GM18502 (cell line): Measurements from ENCODE around the gene DAB1.

Experiments
- ATAC-seq: cut with Tn5 transposase; IDR thresholded peaks from one replicate; pipeline ENCODE4 v1.9.1; 2021; ENCODE audit warnings: mild to moderate bottlenecking; ENCODE audit not compliant: unreplicated experiment, poor library complexity

DAB1 gene

GRCh38 chr1:57423656-57424211 is at the start of gene DAB1:
Gene DAB1, minus strand, starts transcription at chr1:57424060. Its CDS starts 133,030 bp downstream, at chr1:57291030.
- no peak for ATAC-seq

GRCh38 chr1:57473448-57473847 is 49.6 kb upstream of the DAB1 start:
- ATAC-seq: no peak

GRCh38 chr1:57471995-57472394 is 48.1 kb upstream of the DAB1 start:
- ATAC-seq: no peak

DNA sequence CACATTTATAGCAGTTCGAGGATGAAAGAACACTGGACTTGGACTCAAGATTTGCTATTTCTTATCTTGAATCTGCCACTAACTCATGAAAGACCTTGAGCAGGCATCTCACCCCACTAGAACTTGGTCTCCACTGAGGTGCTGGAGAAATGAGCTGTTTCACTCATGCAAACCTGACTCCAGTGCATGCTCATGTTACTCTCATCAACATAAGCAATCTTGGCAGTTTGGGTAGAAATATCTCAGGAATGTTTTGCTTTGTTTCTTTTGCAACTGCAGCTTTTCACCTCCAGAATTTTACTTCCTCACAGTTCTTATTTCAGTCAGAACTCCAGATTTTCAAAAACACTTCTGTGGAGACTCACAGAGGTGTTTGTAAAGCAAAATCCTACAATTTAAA is 46.2 kb upstream of the DAB1 start:
- ATAC-seq: no peak

- ATAC-seq: no peak
These were observed 45.0 kb upstream of the DAB1 start for GRCh38 chr1:57468641-57469523.

GRCh38 chr1:57467830-57468229 is 44.0 kb upstream of the DAB1 start:
- ATAC-seq: no peak

DNA sequence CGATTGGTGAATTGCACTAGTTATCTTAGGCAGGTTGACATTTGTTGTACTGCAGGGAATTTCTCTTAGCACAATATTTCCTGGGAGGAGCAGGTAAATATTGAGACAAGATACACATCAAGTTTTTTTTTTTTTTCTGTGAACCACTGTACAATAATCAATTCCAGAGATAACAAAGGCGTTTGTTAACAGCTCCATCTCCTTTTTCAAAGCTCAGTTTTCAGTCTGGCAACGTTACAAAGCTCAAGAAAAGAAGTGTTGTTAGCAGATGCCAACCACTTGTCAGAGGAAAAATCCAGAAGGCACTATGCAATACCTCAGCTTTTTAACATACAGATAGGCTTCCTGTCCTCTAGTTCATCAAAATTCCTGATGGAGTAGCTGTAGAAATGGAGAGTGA is 40.9 kb upstream of the DAB1 start:
- ATAC-seq: no peak

DNA sequence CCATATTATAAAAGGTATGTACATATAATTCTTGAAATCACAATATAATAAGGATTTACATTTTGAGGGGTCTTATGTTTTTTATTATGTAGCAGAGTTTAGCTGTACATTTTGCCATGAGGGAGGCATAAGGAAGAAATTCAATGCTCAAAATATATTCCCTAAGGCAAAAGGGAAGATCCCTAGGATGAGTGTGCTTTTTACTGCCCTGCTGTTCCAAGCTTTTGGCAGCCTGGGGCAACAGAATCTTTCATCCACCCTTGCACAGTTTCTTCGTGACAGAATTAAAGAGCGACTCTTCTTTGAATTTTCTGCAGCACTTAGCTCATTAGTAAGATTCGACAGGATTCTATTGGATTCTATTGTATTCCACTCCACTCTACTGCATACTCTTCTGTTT is 39.5 kb upstream of the DAB1 start:
- no peak for ATAC-seq

- ATAC-seq: no peak
These were observed 37.5 kb upstream of the DAB1 start for GRCh38 chr1:57461405-57461804.

GRCh38 chr1:57451516-57451915 is 27.7 kb upstream of the DAB1 start:
- ATAC-seq: no peak

GRCh38 chr1:57450981-57451380 is 27.1 kb upstream of the DAB1 start:
- ATAC-seq: no peak

GRCh38 chr1:57447551-57447950 is 23.7 kb upstream of the DAB1 start:
- ATAC-seq: no peak

DNA sequence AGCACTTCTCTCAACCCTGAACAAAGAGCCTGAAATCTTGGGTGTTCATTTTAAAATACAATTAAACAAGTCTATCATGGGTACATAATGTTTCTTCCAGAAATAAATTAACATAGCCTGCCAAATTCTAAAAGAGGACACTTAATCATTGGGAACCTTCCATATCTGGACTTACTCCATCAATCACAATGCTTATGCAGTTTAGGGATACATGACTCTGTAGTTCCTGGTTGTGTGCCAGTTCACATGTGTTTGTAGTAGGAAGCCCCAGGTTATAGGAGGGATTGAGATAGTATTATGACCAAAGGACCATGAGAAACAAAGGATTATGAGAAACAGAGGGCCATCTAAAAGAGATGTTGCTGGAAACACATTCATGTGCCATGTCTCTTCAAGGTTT is 19.1 kb upstream of the DAB1 start:
- ATAC-seq: no peak

DNA sequence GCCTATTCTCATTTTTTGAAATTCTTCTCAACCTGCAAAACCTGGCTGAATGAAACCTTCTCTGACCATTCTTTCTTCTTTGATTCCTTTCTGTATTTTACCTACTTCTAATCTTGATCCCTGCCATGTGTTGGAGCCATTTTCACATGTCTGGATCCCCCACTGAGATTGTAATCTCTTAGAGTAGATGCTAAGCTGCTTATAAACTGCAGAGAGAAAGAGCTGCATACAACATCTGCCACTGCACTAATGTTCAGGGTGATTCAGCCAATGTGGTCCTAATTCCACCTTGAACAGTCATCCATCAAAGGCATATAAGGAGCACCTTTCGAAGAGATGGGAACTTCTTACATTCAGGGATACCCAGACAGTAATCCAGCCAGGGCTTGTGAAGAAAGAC is 16.2 kb upstream of the DAB1 start:
- no peak for ATAC-seq

- ATAC-seq: no peak
These were observed 7.5 kb upstream of the DAB1 start for GRCh38 chr1:57431400-57431799.

GRCh38 chr1:57424231-57425027 is 569 bp upstream of the DAB1 start:
- no peak for ATAC-seq

DNA sequence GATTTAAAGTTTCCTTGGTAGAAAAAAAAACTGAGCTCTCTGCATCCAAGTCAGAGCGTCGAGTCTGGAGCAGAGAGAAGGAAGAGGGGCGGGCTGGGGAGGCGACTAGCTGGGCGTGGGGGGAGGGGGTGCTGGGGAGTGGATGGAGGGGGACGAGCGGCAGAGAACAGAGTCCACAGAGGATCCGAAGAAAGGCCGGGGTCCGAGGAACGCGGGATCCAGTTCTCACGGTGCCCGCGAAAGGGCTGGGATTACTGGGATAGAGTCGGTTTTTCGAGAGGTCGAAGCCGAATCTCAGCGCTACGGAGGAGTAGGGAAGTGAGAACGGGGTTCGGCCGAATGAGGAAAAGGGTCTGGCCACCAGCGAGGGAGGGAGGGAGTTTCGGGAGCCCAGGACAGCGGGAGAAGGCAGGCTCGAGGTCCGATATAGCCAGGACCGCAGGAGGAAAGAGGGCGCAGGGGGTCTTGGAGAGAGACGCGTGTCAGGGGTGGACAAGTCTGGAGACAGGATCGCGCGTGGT is 665 bp downstream of the DAB1 start:
- no peak for ATAC-seq

GRCh38 chr1:57422271-57423134 is 1.4 kb downstream of the DAB1 start:
- ATAC-seq: no peak

- ATAC-seq: no peak
These were observed 2.1 kb downstream of the DAB1 start for GRCh38 chr1:57421806-57422205.
